Stimulated activated CD4-positive, alpha-beta T cell treated with anti-CD3 and anti-CD28 coated beads, Interleukin-12 subunit alpha, Interleukin-12 subunit beta, amount 100 ng/mL, for 48 hours (primary cell): ENCODE data around the gene ZBTB45.
A peak's percentile ranks its signal among the peaks of the same experiment; 100 is the strongest.
"Not testable (repeated sequence)": the region's sequence is repeated elsewhere in the genome, so short reads cannot be mapped to it uniquely, and the experiment has no call there.

ENCODE experiments used
- DNase-seq, 3 donors: peaks; one replicate each; pipeline ENCODE4 v3.0.0-alpha.2; 2020; ENCODE audit warnings: low read depth in 2 of 3, low spot score in 1 of 3

ZBTB45 gene

GRCh38 chr19:58511353-58512208 is 8.0 kb downstream of the ZBTB45 start, which contains the start of gene SLC27A5:
SLC27A5 (minus strand) TSS chr19:58511992; CDS start chr19:58511955, 37 bp downstream.
- no peak for DNase-seq

GRCh38 chr19:58510084-58510862 is 9.3 kb downstream of the ZBTB45 start:
- no peak for DNase-seq

GRCh38 chr19:58509731-58510083 is 9.9 kb downstream of the ZBTB45 start:
- DNase-seq = no peak

GRCh38 chr19:58507602-58508223 is 11.9 kb downstream of the ZBTB45 start:
- not testable (repeated sequence) for DNase-seq

- no peak for DNase-seq
These were observed 19.4 kb downstream of the ZBTB45 start for GRCh38 chr19:58500242-58500641.

- DNase-seq = peak; percentile 99
These were observed 20.3 kb downstream of the ZBTB45 start for GRCh38 chr19:58499021-58499927.

- no peak for DNase-seq
These were observed 21.1 kb downstream of the ZBTB45 start for GRCh38 chr19:58498316-58499020.

- no peak for DNase-seq
These were observed 21.9 kb downstream of the ZBTB45 start for GRCh38 chr19:58497634-58498170.

- DNase-seq = no peak
These were observed 27.3 kb downstream of the ZBTB45 start for GRCh38 chr19:58492265-58492664.

GRCh38 chr19:58491393-58491792 is 28.2 kb downstream of the ZBTB45 start:
- DNase-seq = no peak

- not testable (repeated sequence) for DNase-seq
These were observed 35.3 kb downstream of the ZBTB45 start for GRCh38 chr19:58484349-58484748.

GRCh38 chr19:58483776-58484175 is 35.8 kb downstream of the ZBTB45 start:
- DNase-seq = no peak

GRCh38 chr19:58482372-58482771 is 37.2 kb downstream of the ZBTB45 start:
- DNase-seq = no peak

- no peak for DNase-seq
These were observed 38.8 kb downstream of the ZBTB45 start for GRCh38 chr19:58480831-58481230.

- no peak for DNase-seq
These were observed 39.2 kb downstream of the ZBTB45 start for GRCh38 chr19:58480481-58480830.

- no peak for DNase-seq
These were observed 39.7 kb downstream of the ZBTB45 start for GRCh38 chr19:58479736-58480480.

GRCh38 chr19:58479303-58479702 is 40.3 kb downstream of the ZBTB45 start:
- no peak for DNase-seq

- DNase-seq = no peak
These were observed 41.7 kb downstream of the ZBTB45 start for GRCh38 chr19:58477871-58478270.

- no peak for DNase-seq
These were observed 42.5 kb downstream of the ZBTB45 start for GRCh38 chr19:58477130-58477529.
